ENCODE measurements around the gene ATP10A.

DNA sequence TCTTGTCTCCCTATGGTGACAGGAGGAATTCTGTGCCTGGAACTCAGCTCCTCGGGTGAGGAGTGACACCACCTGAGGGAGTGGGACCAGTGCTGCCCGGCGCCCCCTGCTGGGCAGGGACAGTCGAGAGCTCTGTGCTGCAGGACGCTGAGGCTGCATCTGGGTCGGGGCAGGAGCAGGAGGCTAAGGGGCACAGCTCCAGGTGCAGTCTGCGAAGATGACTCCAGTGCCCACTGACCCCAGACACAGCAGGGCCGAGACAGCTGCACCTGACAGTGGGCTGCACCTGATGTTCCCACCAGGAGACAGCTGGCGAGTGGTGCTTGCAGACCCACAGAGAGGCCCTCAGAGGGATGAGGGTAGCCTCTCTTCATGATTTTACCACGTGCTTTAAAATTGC, 152.9 kb downstream of the ATP10A start:
- TF ChIP-seq, protein P1, sequence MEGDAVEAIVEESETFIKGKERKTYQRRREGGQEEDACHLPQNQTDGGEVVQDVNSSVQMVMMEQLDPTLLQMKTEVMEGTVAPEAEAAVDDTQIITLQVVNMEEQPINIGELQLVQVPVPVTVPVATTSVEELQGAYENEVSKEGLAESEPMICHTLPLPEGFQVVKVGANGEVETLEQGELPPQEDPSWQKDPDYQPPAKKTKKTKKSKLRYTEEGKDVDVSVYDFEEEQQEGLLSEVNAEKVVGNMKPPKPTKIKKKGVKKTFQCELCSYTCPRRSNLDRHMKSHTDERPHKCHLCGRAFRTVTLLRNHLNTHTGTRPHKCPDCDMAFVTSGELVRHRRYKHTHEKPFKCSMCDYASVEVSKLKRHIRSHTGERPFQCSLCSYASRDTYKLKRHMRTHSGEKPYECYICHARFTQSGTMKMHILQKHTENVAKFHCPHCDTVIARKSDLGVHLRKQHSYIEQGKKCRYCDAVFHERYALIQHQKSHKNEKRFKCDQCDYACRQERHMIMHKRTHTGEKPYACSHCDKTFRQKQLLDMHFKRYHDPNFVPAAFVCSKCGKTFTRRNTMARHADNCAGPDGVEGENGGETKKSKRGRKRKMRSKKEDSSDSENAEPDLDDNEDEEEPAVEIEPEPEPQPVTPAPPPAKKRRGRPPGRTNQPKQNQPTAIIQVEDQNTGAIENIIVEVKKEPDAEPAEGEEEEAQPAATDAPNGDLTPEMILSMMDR (IDR thresholded peaks at IDR 0.05) = peak; percentile 27 to 59 (median 37)
- TF ChIP-seq POLR2AphosphoS5 (IDR thresholded peaks at IDR 0.05) = no peak
